Stimulated activated memory B cell treated with anti-CD40 and anti-IgM and Interleukin-4, amounts not matched to agents 10 μg/mL and 1 μg/mL and 100 μg/mL, for 72 hours (primary cell): ENCODE data around the gene HDAC7.
A peak's percentile ranks its signal among the peaks of the same experiment; 100 is the strongest.

Source experiments
- ATAC-seq: fragments of 150-1000 bp; cut with Tn5 transposase; 2 replicates; pipeline ENCODE4 v1.10.0; 2021
- H3K27ac Mint-ChIP-seq: one replicate; pipeline ENCODE4 v1.8.0; 2022; ENCODE audit warnings: mild to moderate bottlenecking, mixed read lengths
- H3K27me3 Mint-ChIP-seq: one replicate; pipeline ENCODE4 v1.8.0; 2022; ENCODE audit warnings: mixed read lengths
- H3K36me3 Mint-ChIP-seq: one replicate; pipeline ENCODE4 v1.8.0; 2022; ENCODE audit warnings: mixed read lengths
- H3K4me1 Mint-ChIP-seq: one replicate; pipeline ENCODE4 v1.8.0; 2022; ENCODE audit warnings: mixed read lengths
- H3K4me3 Mint-ChIP-seq: one replicate; pipeline ENCODE4 v1.8.0; 2022; ENCODE audit warnings: mild to moderate bottlenecking, moderate library complexity, mixed read lengths
- H3K9me3 Mint-ChIP-seq: one replicate; pipeline ENCODE4 v1.8.0; 2022; ENCODE audit warnings: mixed read lengths

HDAC7 gene

GRCh38 chr12:47800582-47800981 lies 19.1 kb downstream of the HDAC7 start:
- H3K27ac Mint-ChIP-seq: peak overlapping the region; percentile 97
- no peak overlapping the region for H3K4me3 Mint-ChIP-seq
- no peak for ATAC-seq
- H3K27me3 Mint-ChIP-seq: no peaks in the 10 kb centered on the region
- H3K4me1 Mint-ChIP-seq: peaks cover 74% of the 10 kb centered on the region
- no peaks in the 10 kb centered on the region for H3K9me3 Mint-ChIP-seq
- H3K36me3 Mint-ChIP-seq: peaks cover 29% of the 10 kb centered on the region

GRCh38 chr12:47799357-47799955 lies 20.2 kb downstream of the HDAC7 start:
- no peak overlapping the region for H3K4me3 Mint-ChIP-seq
- H3K9me3 Mint-ChIP-seq: no peaks in the 10 kb centered on the region
- peak overlapping the region; percentile 38 for H3K27ac Mint-ChIP-seq
- no peaks in the 10 kb centered on the region for H3K27me3 Mint-ChIP-seq
- peaks cover 30% of the 10 kb centered on the region for H3K36me3 Mint-ChIP-seq
- no peak for ATAC-seq
- peaks cover 62% of the 10 kb centered on the region for H3K4me1 Mint-ChIP-seq

GRCh38 chr12:47798382-47798948 lies 21.2 kb downstream of the HDAC7 start:
- no peak for ATAC-seq
- H3K4me1 Mint-ChIP-seq: peaks cover 53% of the 10 kb centered on the region
- no peaks in the 10 kb centered on the region for H3K27me3 Mint-ChIP-seq
- H3K27ac Mint-ChIP-seq: peak overlapping the region; percentile 73
- H3K36me3 Mint-ChIP-seq: peaks cover 40% of the 10 kb centered on the region
- H3K4me3 Mint-ChIP-seq: no peak overlapping the region
- no peaks in the 10 kb centered on the region for H3K9me3 Mint-ChIP-seq

GRCh38 chr12:47797441-47797840 lies 22.3 kb downstream of the HDAC7 start:
- ATAC-seq: peak; percentile 79
- no peak overlapping the region for H3K4me3 Mint-ChIP-seq
- H3K36me3 Mint-ChIP-seq: peaks cover 45% of the 10 kb centered on the region
- peak overlapping the region; percentile 73 for H3K27ac Mint-ChIP-seq
- no peaks in the 10 kb centered on the region for H3K9me3 Mint-ChIP-seq
- H3K4me1 Mint-ChIP-seq: peaks cover 42% of the 10 kb centered on the region
- H3K27me3 Mint-ChIP-seq: no peaks in the 10 kb centered on the region

- no peaks in the 10 kb centered on the region for H3K27me3 Mint-ChIP-seq
- peaks cover 27% of the 10 kb centered on the region for H3K4me1 Mint-ChIP-seq
- peaks cover 54% of the 10 kb centered on the region for H3K36me3 Mint-ChIP-seq
- peak overlapping the region; percentile 62 for H3K27ac Mint-ChIP-seq
- H3K4me3 Mint-ChIP-seq: no peak overlapping the region
- no peak for ATAC-seq
- no peaks in the 10 kb centered on the region for H3K9me3 Mint-ChIP-seq
Measured at GRCh38 chr12:47795814-47796411, 23.8 kb downstream of the HDAC7 start.

- H3K27ac Mint-ChIP-seq: peak overlapping the region; percentile 62
- no peaks in the 10 kb centered on the region for H3K27me3 Mint-ChIP-seq
- peaks cover 22% of the 10 kb centered on the region for H3K4me1 Mint-ChIP-seq
- no peaks in the 10 kb centered on the region for H3K9me3 Mint-ChIP-seq
- no peak overlapping the region for H3K4me3 Mint-ChIP-seq
- no peak for ATAC-seq
- peaks cover 56% of the 10 kb centered on the region for H3K36me3 Mint-ChIP-seq
Measured at GRCh38 chr12:47795121-47795813, 24.4 kb downstream of the HDAC7 start.

- Mint-ChIP-seq H3K27me3 (no peaks in the 10 kb centered on the region), H3K4me1 (peaks cover 19% of the 10 kb centered on the region), H3K27ac (peak overlapping the region; percentile 62), H3K9me3 (no peaks in the 10 kb centered on the region), H3K36me3 (peaks cover 60% of the 10 kb centered on the region), H3K4me3 (no peak overlapping the region)
- no peak for ATAC-seq
Measured at GRCh38 chr12:47794679-47795078, 25.0 kb downstream of the HDAC7 start.

- H3K27ac Mint-ChIP-seq: no peak overlapping the region
- ATAC-seq: no peak
- peaks cover 75% of the 10 kb centered on the region for H3K36me3 Mint-ChIP-seq
Measured at GRCh38 chr12:47793015-47793681, 26.6 kb downstream of the HDAC7 start.

GRCh38 chr12:47791874-47792273 lies 27.8 kb downstream of the HDAC7 start:
- no peaks in the 10 kb centered on the region for H3K9me3 Mint-ChIP-seq
- H3K36me3 Mint-ChIP-seq: peaks cover 75% of the 10 kb centered on the region
- no peak for ATAC-seq
- no peaks in the 10 kb centered on the region for H3K4me1 Mint-ChIP-seq
- no peak overlapping the region for H3K27ac Mint-ChIP-seq
- H3K4me3 Mint-ChIP-seq: no peak overlapping the region
- no peaks in the 10 kb centered on the region for H3K27me3 Mint-ChIP-seq

More at GRCh38 chr12:47793015-47793681, 26.6 kb downstream of the HDAC7 start:
- no peak overlapping the region for H3K4me3 Mint-ChIP-seq
- no peaks in the 10 kb centered on the region for H3K9me3 Mint-ChIP-seq
- H3K27me3 Mint-ChIP-seq: no peaks in the 10 kb centered on the region
- H3K4me1 Mint-ChIP-seq: peaks cover 9% of the 10 kb centered on the region

GRCh38 chr12:47791351-47791746 lies 28.4 kb downstream of the HDAC7 start:
- H3K36me3 Mint-ChIP-seq: peaks cover 80% of the 10 kb centered on the region
- ATAC-seq: no peak
- H3K9me3 Mint-ChIP-seq: no peaks in the 10 kb centered on the region
- H3K27me3 Mint-ChIP-seq: no peaks in the 10 kb centered on the region
- no peak overlapping the region for H3K4me3 Mint-ChIP-seq
- H3K27ac Mint-ChIP-seq: no peak overlapping the region
- no peaks in the 10 kb centered on the region for H3K4me1 Mint-ChIP-seq

- Mint-ChIP-seq H3K27ac (no peak overlapping the region), H3K36me3 (peaks cover 85% of the 10 kb centered on the region), H3K4me1 (no peaks in the 10 kb centered on the region), H3K9me3 (no peaks in the 10 kb centered on the region), H3K4me3 (no peak overlapping the region), H3K27me3 (no peaks in the 10 kb centered on the region)
- ATAC-seq: no peak
Measured at GRCh38 chr12:47790676-47791350, 28.9 kb downstream of the HDAC7 start.

- no peak for ATAC-seq
- Mint-ChIP-seq H3K36me3 (peaks cover 81% of the 10 kb centered on the region), H3K9me3 (no peaks in the 10 kb centered on the region), H3K27ac (peak overlapping the region; percentile 19), H3K4me1 (no peaks in the 10 kb centered on the region), H3K4me3 (no peak overlapping the region), H3K27me3 (no peaks in the 10 kb centered on the region)
Measured at GRCh38 chr12:47789712-47790489, 29.8 kb downstream of the HDAC7 start.

- H3K9me3 Mint-ChIP-seq: no peaks in the 10 kb centered on the region
- H3K27me3 Mint-ChIP-seq: no peaks in the 10 kb centered on the region
- no peaks in the 10 kb centered on the region for H3K4me1 Mint-ChIP-seq
- H3K4me3 Mint-ChIP-seq: no peak overlapping the region
- peak overlapping the region; percentile 19 for H3K27ac Mint-ChIP-seq
- peaks cover 83% of the 10 kb centered on the region for H3K36me3 Mint-ChIP-seq
- ATAC-seq: no peak
Measured at GRCh38 chr12:47789141-47789540, 30.6 kb downstream of the HDAC7 start.

- no peak for ATAC-seq
- Mint-ChIP-seq H3K27me3 (no peaks in the 10 kb centered on the region), H3K36me3 (peaks cover 73% of the 10 kb centered on the region), H3K4me3 (no peak overlapping the region), H3K9me3 (no peaks in the 10 kb centered on the region), H3K4me1 (no peaks in the 10 kb centered on the region), H3K27ac (peak overlapping the region; percentile 11)
Measured at GRCh38 chr12:47787596-47788319, 31.9 kb downstream of the HDAC7 start.
